Measurements from ENCODE around the gene HRH1. TPM values are rescaled to one million over a fixed set of nuclear protein-coding genes. Genes with fewer than 3 reads are reported as not detected.

The HRH1 gene
- total RNA-seq, 1 donor from 2014 or later: 2.6 TPM

DNA sequence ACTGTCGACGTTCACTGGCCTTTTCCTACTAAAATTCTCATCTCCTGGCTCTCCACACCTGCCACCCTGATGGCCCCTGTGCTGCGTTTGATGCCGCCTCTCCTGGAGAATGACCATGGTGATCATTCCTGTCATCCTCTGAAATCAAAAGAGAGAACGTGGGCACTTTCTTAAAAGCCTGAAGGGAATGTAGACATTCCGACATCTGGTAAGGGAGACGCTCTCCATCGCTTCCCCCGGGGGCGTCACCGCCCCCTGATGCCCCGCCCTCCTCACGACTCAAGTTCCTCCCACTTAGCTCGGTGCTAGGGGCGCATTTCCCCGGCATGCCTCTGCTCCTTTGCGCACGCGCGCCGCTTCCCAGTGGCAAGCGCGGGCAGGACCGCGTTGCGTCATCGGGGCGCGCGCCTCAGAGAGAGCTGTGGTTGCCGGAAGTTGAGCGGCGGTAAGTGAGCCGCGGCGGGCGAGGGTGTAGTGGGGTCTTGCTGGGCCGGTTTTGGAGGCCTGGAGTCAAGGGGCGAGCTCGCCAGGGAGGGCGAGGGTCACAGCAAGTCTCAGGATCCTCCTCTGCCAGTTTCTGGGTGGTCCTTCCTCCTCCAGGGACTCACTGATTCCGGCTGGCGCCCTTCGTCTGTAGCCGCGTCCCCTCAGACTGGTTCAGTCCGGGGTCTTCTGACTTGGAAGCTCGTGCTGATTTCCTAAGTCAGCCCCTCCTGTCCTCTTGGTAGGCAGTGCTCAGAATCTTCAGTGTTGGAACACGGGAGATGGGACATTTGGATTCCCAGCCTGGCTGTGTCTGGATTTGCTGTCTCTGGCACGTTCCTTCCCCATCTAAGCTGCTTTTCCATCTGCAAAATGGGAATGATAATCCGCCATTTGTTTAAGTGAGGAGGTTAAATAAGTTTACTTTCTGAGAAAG lies 118.0 kb downstream of the HRH1 start, which contains the start of gene ATG7:
Gene ATG7 (plus strand): TSS at position 412 of the 919 bp plus-strand sequence. CDS start 26,299 bp downstream, outside the sequence.
- DNase-seq (ENCODE audit: low read depth): peak; percentile 88
- Histone ChIP-seq H3K36me3 (ENCODE audit: control insufficient read depth, insufficient read depth, low read length) (peaks cover 2% of the 10 kb centered on the region), H3K4me3 (ENCODE audit: low read depth, low read length) (peak within 1 kb of the TSS; percentile 59), H3K27me3 (ENCODE audit: control insufficient read depth, insufficient read depth, low read length) (no peaks in the 10 kb centered on the region)
- no peak for TF ChIP-seq CTCF (IDR thresholded peaks at IDR 0.05; ENCODE audit: insufficient read depth, low read length, severe bottlenecking)
- FAIRE-seq: no peak

DNA sequence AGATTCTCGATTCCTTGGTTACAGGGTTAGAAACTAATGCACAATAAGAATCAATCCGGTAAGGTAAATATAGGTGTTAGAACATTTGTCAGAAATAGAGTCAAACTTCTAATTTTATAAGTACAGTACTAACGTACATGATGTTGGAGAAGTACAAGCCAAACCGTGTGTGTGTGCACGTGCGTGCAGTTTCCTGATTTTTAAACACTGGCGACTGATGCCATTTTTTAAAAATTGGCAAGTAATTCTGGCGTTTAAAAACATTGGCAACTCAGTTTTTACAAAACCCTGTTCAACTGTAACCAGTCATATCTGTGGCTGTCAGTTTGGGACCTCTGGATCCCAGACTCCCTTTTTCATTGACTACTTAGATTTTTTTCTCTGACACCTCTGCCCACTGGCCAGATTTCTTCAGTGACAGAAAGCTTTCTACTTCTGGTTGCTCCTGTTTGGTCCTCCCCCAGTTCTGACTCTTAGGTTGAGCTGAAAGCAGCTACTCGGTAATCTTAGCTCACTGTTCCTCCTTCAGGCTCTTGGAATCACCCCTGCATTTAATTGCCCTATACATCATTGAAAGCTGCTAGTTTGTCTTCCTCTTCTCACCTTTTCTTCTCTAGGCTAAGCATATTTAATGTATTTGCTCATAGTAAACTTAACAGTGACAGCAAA lies 118.7 kb downstream of the HRH1 start:
- no peaks in the 10 kb centered on the region for H3K27me3 ChIP-seq (ENCODE audit: control insufficient read depth, insufficient read depth, low read length)
- H3K4me3 ChIP-seq (ENCODE audit: low read depth, low read length): peak overlapping the region; percentile 59
- DNase-seq (ENCODE audit: low read depth): no peak
- FAIRE-seq: no peak
- no peak for TF ChIP-seq CTCF (IDR thresholded peaks at IDR 0.05; ENCODE audit: insufficient read depth, low read length, severe bottlenecking)
- H3K36me3 ChIP-seq (ENCODE audit: control insufficient read depth, insufficient read depth, low read length): peaks cover 2% of the 10 kb centered on the region

- Histone ChIP-seq H3K27me3 (ENCODE audit: control insufficient read depth, insufficient read depth, low read length) (no peaks in the 10 kb centered on the region), H3K4me3 (ENCODE audit: low read depth, low read length) (no peak overlapping the region), H3K36me3 (ENCODE audit: control insufficient read depth, insufficient read depth, low read length) (peaks cover 2% of the 10 kb centered on the region)
- no peak for FAIRE-seq
- no peak for DNase-seq (ENCODE audit: low read depth)
- no peak for TF ChIP-seq CTCF (IDR thresholded peaks at IDR 0.05; ENCODE audit: insufficient read depth, low read length, severe bottlenecking)
Observed at GRCh38 chr3:11273891-11274291, 119.6 kb downstream of the HRH1 start.

DNA sequence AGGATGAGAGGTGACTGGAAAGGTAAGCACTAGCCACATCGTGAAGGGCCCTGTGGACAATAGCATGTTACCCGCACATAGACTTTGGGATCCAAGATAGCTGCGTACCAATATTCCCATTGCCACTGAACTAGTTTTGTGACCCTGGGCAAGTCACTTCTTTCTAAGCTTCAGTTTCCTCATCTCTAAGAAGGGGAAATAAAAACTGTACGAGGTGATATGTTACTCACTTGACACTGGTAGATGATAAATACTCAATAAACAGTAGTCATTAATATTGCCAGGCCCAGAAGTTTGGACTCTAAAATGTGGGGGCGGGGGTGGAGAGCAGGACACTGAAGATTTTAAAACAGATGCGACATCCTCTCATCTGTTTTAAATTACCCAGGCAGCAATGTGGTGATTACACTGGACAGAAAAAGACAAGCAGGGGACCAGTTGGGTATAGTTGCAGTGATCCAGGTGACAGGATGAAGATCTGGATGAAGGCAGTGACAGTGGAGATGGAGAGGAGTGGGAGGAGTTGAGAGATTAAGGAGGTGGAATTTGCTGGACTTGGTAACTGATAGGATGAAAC lies 120.4 kb downstream of the HRH1 start:
- no peak for TF ChIP-seq CTCF (IDR thresholded peaks at IDR 0.05; ENCODE audit: insufficient read depth, low read length, severe bottlenecking)
- FAIRE-seq (no peak), DNase-seq (ENCODE audit: low read depth) (no peak)
- H3K36me3 ChIP-seq (ENCODE audit: control insufficient read depth, insufficient read depth, low read length): peaks cover 2% of the 10 kb centered on the region
- H3K4me3 ChIP-seq (ENCODE audit: low read depth, low read length): no peak overlapping the region
- H3K27me3 ChIP-seq (ENCODE audit: control insufficient read depth, insufficient read depth, low read length): no peaks in the 10 kb centered on the region

- no peaks in the 10 kb centered on the region for H3K27me3 ChIP-seq (ENCODE audit: control insufficient read depth, insufficient read depth, low read length)
- H3K4me3 ChIP-seq (ENCODE audit: low read depth, low read length): no peak overlapping the region
- no peak for FAIRE-seq
- no peak for TF ChIP-seq CTCF (IDR thresholded peaks at IDR 0.05; ENCODE audit: insufficient read depth, low read length, severe bottlenecking)
- DNase-seq (ENCODE audit: low read depth): no peak
- peaks cover 3% of the 10 kb centered on the region for H3K36me3 ChIP-seq (ENCODE audit: control insufficient read depth, insufficient read depth, low read length)
Observed at GRCh38 chr3:11275926-11276325, 121.6 kb downstream of the HRH1 start.
